SIG-M5 treated with dmso at 0.1 percent for 504 hours (cell line): ENCODE results near the gene PEX10.
"Not testable (repeated sequence)": the region's sequence is repeated elsewhere in the genome, so short reads cannot be mapped to it uniquely, and the experiment has no call there.

Experiments used
- DNase-seq: peaks from one replicate; lab custom pipeline; 2025; ENCODE audit not compliant: unreplicated experiment; lab: John Stamatoyannopoulos, UW

Gene PEX10

DNA sequence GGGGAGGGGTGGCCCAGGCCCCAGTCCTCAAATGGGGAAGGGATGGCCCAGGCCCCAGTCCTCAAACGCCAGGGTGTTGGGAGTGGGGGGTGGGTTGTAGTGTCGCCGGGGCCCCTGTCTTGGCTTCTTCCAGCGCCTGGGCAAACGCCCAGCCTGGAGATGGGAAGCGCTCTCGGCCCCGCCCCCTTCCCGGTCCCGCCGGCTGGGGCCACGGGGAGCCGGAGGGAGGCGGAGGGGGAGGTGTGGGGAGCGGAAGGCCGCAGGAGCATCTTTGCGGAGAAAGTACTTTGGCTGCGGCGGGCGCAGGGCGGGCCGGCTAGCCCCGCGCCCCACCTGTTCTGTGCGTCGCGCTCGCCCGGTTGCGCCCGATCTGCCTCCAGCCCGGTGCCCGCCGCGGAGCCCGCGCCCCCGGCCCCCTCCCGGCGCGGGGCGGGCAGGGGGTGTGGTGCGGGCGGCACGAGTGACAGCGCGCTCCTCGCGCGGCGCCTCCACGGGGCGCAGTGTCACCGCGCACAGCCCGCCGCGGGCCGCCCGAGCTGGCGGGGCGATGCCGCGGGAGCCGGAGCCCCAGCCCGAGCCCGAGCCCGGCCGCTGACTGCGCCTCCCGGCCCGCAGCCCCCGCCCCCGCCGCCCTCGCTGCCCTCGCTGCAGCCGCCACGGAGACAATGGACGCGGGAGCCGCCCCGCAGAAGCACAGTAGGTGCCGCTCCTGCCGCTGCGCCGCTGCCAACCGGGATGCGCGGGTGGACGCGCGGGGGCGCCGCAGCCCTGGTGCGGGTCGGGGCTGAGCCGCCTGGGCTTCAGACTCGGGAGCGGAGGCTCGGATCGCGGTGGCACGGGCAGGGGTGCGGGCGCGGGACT, 31.1 kb upstream of the PEX10 start:
- DNase-seq: no peak

DNA sequence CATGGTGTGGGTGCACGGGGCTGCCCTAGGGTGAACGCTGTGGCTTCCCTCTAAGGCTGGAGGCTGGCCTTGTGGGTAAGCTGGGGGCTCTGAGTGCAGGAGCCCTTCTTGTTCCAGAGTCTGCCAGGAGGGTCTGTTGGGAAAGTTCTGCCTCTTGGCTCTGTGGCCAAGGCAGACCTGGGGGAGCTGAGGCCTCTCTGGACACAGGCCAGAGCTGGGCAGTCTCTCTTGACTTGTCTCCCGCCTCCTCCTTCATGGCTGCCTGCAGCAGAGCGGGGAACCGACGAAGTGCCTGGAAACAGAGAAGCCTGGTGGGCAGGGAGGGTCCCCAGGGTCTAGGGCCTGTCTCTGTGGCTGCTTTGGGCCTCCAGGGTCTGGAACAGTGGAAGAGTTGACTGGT, 30.3 kb upstream of the PEX10 start:
- DNase-seq: no peak

DNA sequence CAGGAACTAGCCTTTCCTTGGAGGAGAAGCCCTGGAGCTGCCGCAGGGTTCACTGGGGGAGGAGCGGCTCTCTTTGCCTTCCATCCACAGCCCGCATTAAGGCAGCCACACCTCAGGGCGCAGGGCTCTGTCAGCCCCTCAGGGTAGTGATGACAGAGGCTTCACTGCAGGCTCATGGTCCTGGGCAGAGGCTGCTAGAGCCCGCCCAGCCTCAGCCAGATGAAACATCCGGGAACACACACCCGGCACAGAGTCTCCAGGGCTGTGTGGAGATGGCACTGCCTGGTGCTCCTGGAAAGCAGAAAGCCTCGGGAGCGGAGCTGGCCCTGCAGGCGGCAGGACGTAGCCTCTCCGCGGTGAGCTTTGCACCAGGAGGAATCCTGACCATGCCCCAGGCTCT, 29.4 kb upstream of the PEX10 start:
- DNase-seq: no peak

DNA sequence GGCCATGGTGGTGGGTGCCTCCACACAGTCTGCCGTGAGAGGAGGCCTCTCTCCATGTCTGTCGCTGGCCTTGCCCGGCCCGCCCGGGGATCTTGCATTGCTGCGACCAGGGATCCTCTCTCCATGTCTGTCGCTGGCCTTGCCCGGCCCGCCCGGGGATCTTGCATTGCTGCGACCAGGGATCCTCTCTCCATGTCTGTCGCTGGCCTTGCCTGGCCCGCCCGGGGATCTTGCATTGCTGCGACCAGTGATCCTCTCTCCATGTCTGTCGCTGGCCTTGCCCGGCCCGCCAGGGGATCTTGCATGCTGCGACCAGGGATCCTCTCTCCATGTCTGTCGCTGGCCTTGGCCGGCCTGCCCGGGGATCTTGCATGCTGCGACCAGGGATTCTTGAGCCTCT, 28.0 kb upstream of the PEX10 start:
- DNase-seq: not testable (repeated sequence)

DNA sequence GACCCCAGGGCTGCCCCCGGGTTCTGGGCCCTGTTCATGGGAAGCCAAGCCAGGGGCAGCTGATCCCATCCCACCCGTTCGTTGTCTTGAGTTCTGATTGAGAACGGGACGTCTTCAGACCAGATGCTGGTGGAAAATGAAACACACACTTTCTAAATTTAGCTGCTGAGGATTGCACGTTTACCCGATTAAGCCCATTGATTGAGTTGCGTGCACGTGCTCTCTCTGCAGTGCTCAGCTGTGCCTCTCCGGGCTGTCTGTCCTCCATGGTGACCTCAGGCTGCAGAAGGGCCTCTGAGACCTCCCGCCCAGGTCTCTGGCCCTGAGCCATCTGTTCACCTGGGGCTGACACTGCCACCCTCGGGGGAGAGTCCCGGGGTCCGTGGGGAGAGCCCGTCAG, 27.0 kb upstream of the PEX10 start:
- DNase-seq: no peak

DNA sequence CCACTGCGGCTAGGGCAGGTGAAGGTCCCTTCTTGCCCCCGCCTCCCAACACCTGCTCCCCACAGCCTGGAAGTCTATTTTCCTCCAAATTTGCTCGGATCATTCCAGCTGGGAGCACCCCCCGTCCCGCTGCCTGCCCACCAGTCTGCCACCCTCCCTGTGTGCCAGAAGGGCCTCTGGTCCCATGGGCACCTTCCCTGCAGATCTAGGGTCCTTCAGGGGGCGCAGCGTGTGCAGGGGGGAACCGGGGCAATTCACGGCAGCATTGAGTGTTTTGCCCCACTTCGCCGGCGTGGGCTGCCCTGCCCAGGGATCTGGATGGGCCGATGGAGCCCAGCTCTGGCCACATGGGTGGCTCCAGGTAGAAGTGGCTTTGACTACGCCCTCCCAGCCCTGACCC, 26.3 kb upstream of the PEX10 start:
- DNase-seq: no peak

DNA sequence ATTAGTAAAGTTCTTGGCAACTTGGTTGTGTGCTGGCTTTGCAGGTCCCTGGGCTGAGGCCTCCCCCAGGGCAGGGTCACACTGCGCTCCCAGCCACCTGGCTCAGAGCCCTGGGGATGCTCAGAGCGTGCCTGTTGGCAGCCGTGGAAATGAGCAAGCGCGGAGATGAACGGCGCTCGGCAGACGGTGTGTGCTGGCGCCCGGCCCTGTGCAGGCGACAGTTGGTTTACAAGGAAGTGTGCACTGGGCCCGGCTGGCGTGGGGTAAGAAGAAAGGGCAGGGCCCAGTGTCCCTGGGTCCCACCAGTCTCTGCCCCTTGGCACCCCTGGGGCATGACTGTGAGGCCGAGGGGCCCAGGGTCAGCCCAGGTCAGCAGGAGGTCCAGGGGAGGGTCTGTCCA, 25.7 kb upstream of the PEX10 start:
- no peak for DNase-seq

DNA sequence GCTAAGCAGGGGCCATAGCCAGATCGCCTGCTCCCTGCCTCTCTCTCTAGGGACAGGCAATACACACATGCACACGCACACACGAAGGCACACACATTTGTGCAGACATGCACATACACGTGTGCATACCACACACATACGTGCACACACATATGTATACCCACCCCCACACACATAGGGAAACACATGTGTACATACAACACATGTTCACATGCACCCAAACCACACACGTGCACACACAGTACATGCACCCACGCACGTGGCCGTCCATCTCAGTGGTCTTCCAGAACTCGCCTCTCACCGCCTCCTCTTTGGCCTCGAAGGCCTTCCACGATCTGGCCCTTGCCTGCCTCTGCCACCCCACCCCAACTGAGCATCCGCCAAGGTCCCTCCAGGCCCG, 25.3 kb upstream of the PEX10 start:
- no peak for DNase-seq

DNA sequence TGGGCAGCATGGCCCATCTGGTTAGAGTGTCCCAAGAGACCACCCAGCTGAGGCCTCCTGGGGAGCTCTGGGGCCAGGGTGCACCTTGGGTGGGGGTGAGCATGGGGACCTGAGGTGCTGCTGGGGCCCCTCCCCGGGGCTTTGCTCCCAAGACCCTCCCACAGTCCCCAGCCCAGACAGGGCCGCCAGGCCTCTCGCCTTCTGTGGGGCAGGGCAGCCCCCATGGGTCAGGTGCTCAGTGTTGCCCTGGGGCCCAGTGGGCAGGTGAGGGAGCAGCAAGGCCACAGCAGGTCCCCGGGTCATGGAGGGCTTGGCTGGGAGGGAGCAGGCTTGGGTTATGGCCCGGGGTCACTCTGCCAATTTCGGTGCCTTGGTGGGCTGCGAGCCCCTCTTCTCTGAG, 24.5 kb upstream of the PEX10 start:
- DNase-seq: no peak

DNA sequence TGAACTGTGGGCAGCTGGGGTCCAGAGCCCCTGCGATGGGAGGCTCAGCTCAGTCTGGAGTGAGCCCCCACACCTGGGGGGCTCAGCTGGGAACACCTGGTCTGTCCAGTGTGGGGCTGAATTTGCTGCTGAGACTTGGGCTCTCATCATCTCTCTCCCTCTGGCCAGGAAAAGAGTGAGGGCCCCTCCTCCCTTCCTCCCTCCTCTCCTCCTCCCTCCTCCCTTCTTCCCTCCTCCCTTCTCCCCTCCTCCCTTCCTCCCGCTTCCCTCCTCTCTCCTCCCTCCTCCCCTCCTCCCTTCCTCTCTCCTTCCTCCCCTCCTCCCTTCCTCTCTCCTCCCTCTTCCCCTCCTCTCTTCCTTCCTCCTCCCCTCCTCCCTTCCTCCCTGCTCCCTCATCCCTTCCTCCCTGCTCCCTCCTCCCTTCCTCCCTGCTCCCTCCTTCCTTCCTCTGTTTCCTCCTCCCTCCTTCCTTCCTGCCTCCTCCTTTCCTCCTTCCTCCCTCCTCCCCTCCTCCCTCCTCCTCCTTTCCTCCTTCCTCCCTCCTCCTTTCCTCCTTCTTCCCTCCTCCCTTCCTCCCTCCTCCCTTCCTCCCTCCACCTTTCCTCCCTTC, 23.5 kb upstream of the PEX10 start:
- DNase-seq: no peak

DNA sequence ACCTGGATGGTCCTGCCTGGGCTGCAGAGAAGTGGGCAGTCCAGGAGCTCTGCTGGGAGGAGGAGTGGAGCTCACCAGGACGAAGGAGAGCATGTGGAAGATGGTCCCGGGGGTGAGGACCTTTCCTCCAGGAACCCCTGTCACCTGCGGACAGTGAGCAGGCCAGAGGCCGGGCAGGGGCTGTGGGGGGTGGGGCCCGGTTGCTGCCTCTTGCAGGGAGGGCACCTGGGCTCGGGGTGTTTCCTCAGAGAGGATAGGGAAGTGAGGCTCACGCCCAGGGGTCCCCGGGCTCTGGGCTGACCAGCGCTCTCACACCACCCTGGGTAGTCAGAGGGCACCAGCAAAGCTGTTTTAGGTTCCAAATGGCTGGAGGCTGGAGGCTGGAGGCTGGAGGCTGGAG, 22.7 kb upstream of the PEX10 start:
- no peak for DNase-seq

DNA sequence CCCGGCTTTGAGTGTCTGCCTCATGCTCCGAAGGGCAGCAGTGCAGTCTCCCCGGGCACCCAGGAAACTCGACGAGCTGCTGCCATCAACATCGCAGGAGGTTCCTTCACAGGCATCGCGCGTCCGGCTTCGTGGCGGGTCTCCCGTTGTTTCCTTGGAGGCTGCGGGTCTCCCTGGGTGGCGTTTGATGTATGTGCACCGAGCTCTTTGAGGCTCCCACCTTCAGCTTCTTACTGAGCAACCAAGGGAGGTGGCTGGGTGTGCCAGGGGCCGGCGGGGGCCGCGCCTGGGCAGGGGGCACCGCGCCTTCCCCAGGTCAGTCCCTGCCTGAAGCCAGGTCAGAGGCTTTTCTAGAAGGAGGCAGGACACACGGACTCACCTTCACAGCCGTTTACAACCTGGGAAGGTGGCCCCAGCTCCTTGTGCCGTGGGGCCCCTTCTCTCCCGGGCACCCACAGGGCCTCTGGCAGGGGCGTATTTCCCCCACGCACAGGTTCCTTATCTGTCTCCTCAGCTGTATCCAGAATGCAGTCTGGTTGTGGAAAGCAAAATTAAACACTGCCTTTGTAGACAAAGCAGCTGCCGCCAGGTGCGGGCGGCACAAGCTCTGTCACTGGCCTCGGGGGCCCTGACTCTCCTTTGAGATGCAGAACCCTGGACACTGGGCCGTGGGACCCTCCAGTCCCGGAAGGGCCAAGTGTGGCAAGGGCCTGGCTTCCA, 21.7 kb upstream of the PEX10 start:
- no peak for DNase-seq

DNA sequence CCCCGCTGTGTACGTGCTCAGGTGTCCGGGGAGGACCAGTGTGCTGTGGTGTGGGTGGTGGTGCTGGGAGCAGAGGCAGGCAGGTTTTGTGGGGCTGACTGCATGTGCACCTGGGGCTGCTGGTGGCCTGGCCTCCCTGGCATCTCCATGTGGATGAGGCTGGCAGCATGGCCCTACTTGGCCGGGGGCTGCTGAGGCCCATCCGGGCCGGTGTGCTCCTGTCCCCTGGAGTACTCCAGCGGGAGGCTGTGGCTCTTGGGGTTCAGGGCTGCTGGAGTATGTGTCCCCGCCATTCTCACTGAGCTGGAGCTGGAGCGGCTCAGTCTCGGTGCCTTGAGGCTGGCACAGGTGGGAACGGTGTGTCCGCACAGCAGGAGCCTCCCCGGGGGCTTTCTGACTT, 20.8 kb upstream of the PEX10 start:
- DNase-seq: no peak

DNA sequence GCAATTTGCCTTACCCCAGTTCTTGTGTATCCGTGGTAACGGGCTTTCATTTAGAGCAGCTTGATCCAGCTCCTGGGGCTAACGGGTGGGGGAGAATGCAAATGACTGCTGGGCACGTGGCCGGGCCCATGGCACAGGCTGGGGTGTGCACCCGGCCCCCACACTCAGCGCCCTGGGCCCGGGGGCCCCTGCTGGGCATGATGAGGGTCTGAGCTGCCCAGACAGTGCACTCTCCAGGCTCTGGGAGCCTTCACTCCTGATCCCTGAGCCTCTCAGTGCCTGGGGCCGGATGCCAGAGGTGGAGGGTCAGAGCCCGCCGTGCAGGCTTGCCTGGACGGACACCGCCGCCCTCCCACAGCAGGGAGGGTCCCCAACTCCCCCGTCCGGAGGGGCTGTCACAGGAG, 20.1 kb upstream of the PEX10 start:
- no peak for DNase-seq

DNA sequence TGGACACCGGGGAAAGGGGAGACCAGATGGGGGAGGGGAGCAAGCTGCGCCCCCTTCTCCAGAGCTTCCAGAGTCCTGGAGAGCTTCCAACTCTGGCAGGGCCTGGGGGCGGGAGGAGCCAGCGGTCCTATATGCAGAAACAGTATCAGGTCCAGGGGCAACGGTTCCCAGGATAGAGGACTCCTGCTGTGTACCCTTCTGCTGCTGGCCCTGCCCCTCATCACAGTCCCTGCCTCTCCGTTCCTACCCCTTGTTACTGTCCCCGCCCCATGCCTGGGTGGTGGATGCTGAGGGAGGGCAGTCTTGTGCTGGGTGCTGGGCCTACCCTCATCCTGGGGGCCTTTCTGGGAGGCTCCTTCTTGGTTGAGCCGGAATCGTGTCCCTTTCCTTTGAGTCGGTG, 19.2 kb upstream of the PEX10 start:
- DNase-seq: no peak

DNA sequence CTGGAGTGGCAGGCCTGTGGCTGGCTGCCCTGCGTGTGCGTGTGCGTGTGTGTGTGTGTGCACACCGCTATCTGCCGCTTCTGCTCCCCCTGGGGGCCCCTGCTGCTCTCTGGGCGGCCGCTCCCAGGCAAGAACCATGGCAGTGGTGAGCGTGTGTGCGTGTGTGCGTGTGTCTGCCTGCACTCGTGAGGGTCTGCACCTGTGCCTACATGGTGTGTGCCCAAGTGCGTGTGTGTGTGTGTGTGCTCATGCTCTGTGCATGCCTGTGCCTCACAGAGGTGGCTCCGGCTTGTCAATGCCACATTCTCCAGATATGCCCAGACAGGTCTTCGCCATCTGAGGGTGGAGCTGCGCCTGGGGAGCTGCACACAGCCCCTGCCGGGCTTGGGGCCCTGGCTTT, 18.7 kb upstream of the PEX10 start:
- no peak for DNase-seq

DNA sequence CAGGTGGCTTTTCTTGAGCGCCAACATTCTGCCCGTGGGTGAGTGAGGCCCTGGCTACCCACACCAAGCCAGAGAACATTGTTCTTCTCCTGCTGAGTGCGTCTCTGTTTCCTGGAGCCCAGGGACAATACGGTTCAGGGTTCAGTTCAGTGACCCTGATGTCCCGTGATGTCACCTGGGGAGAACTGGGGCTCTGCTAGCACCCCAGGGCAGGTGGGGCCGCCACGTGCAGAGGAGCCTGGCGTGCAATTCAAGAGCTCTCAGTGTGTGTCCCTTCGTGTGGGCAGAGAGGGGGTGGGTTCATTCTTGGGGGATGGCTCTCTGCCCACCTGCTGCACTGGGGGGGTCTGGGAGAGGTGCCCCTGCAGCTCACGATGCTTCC, 18.2 kb upstream of the PEX10 start:
- no peak for DNase-seq

DNA sequence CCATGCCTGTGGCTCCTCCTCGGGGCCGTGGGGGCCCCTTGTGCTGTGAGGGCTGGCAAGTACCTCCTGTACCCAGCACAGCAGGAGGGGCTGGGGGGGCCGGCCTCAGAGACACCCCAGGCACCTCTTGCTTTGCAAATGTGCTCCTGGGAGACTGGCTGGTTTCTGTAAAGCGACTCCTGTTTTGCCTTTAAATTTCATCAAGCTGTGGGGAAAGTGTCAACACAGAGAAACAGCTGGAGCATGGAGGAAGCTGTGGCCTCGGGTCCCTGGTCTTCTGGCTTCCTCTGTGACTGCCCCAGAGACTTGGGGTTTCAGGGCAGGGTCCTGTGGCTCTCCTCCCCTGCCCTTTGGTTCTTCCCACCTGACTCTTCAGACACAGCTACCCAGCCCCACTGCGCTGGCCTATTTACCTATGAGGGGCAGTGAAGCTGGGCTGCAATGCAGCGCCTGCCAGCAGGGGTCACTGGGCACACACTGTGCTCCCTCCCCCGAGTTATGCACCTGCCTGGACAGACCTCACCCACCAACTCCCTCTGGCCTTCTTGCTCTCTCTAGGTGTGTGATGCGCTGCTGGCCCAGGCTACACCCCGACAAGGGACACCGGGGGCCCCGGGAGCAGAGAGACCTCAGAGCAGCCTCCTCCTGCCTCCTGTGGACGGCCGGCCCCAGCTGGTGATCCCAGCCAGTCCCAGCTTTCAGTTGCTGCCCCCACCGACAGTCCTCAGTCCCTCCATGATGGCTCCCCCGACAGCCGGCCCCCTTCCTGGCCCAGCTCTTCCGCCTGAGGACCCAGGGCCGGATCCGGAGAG, 17.6 kb upstream of the PEX10 start:
- DNase-seq: no peak

DNA sequence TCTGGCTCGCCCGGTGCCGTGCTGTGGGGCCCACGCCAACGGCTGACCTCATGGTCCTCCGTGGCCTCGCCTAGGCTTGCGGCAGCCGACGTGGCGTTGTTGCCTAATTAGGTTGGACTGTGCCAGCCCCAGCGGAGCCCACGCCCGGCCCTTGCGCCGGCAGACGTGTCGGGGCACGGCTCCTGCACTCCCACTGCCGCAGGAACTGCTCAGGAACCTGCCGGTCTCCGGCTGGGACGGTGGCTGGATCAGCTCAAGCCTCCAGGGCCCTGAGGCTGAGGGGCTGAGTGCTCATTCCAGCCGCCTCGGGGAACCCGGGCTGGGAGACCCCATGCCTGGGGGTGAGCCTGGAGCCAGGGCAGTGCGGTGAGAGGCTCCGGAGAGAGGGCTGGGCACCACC, 16.1 kb upstream of the PEX10 start:
- no peak for DNase-seq

DNA sequence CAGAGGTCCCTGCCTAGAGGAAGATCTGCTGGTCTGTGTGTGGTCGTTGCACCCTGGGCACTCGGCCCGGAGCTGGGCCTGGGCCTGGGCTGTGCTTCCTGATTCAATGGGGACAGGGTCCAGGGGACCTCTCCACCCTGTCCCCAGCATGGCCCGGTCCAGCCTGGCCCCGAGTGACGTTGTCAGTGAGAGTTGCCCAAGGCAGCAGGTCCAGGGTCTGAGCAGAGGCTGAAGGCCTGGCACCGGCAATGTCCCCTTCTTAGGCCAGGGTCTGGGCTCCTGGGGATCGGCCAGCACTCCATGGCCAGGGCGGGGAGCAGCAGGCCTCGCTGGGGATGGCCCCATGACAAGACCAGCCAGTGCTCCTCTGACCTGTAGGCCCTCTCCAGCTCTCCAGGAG, 15.6 kb upstream of the PEX10 start:
- no peak for DNase-seq

DNA sequence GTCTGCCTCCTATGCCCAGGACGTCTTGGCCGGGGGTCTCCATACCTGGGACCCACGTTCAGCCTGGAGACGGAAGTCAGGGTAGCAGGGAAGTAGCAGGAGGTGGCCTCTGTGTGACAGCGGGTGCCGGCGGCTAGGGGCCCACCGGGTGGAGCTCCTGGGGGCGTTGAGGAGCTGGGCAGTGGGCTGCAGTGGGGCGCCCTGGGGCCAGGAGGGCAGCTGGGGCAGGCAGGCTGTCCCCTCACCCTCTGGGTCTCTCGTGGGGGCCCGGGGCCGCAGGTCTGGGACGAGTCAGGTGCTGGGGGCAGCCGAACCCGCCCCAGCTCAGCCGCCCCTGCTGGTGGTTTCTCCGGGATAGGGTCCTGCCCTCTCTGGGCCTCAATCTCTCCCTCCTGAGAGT, 14.7 kb upstream of the PEX10 start:
- DNase-seq: no peak
